Upper lobe of left lung (tissue), 6 donors: ENCODE results near the gene ADPRHL1. TPM values are rescaled to one million over a fixed set of nuclear protein-coding genes. Genes with fewer than 3 reads are reported as not detected.

Experiments
- ATAC-seq, 2 donors: fragments of 200-7000 bp; cut with Tn5 transposase; one replicate each; pipeline ENCODE4 v1.9.1; 2022; ENCODE audit warnings: mild to moderate bottlenecking in 2 of 2, moderate library complexity in 2 of 2; ENCODE audit not compliant: low FRiP score in 2 of 2
- DNase-seq, 2 donors: peaks; one replicate each; pipeline ENCODE4 v3.0.0-alpha.2; 2019 to 2020
- H3K27ac ChIP-seq, 4 donors: fragments of 200-600 bp; sonication (generic); one replicate each; pipeline ENCODE4 v1.5.1; 2016 to 2019
- H3K27me3 ChIP-seq, 4 donors: fragments of 200-600 bp; sonication (generic); one replicate each; pipeline ENCODE4 v1.5.1; 2017 to 2019
- H3K36me3 ChIP-seq, 4 donors: fragments of 200-600 bp; sonication (generic); one replicate each; pipeline ENCODE4 v1.5.1; 2016 to 2019
- H3K4me1 ChIP-seq, 4 donors: fragments of 200-600 bp; sonication (generic); one replicate each; pipeline ENCODE4 v1.5.1; 2018 to 2019
- H3K4me3 ChIP-seq, 4 donors: fragments of 200-600 bp; sonication (generic); one replicate each; pipeline ENCODE4 v1.5.1; 2017 to 2019; ENCODE audit warnings: mild to moderate bottlenecking in 2 of 4, moderate library complexity in 1 of 4
- H3K9me3 ChIP-seq, 4 donors: fragments of 200-600 bp; sonication (generic); one replicate each; pipeline ENCODE4 v1.5.1; 2018 to 2019
- EP300 ChIP-seq, 4 donors: sonication (generic); formaldehyde crosslinking; IDR thresholded peaks; one replicate each; pipeline ENCODE4 v1.5.1; 2017; ENCODE audit warnings: antibody characterized with exemption in 4 of 4, control low read depth in 2 of 4
- POLR2A ChIP-seq, 4 donors: fragments of 450-650 bp; IDR thresholded peaks; one replicate each; pipeline ENCODE4 v1.5.1; 2016 to 2017; ENCODE audit warnings: antibody characterized with exemption in 4 of 4, mild to moderate bottlenecking in 2 of 4
- POLR2AphosphoS5 ChIP-seq, 2 donors: sonication (generic); formaldehyde crosslinking; IDR thresholded peaks; one replicate each; pipeline ENCODE4 v1.5.1; 2017; ENCODE audit warnings: antibody characterized with exemption in 2 of 2
- WGBS, 2 donors: methylation state at CpG; one replicate each; pipeline ENCODE4 v1.1.5; 2017 to 2018; 5-methylcytosine and 5-hydroxymethylcytosine counted together
- total RNA-seq, 6 donors: library from RNA; depleted of rRNA in 4 of 6; stranded (reverse); fragments of >200 nt in 4 of 6; gene quantifications; one replicate each; pipeline versions ENCODE4 v1.1.0 to v1.2.1, GENCODE V29; 2016 to 2021
- TF ChIP-seq, protein P1 (sequence below), 6 experiments: fragments of 450-650 bp in 4 of 6; fragments of 200-600 bp in 2 of 6; sonication (generic) in 2 of 6; IDR thresholded peaks; one replicate each; pipeline ENCODE4 v1.5.1; 2016 to 2019; ENCODE audit warnings: antibody characterized with exemption in 6 of 6
- donor health status: DM: no; HTN: no; CAD: no; lungs with moderate emphysema.
- donor health status: DM: no; HTN: yes; CAD: no; lungs with severe emphysema.

Gene ADPRHL1
- total RNA-seq, 6 donors from 2014 or later, result 0.59 to 6.3 (median 2.8) TPM

DNA sequence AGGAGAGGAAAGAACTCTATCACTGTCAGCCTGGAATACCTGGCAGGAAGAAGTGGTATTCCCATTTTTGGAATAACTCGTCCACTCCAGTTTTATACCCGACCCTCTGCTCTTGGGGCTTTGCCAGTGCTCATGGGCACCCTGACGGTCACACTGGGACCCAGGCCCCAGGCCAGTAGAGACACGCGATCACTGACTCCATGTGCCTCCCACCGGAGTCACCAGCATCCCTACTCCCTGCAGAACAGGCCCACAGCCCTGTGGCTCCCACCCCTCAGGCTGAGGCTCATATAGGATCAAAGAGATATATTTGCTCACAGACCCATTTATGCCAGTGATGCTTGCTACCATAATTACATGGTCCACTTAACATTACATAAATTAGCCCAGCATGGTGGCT is 92.8 kb downstream of the ADPRHL1 start:
- DNase-seq (no peak), ATAC-seq (no peak)
- no peak overlapping the region for H3K27ac ChIP-seq
- peaks cover 0 to 8% (median 2%) of the 10 kb centered on the region in 4 donors for H3K27me3 ChIP-seq
- H3K36me3 ChIP-seq, result peaks cover 0 to 2% (median 0%) of the 10 kb centered on the region in 4 donors
- H3K4me1 ChIP-seq, result peaks cover 0 to 21% (median 11%) of the 10 kb centered on the region in 4 donors
- no peaks in the 10 kb centered on the region for H3K9me3 ChIP-seq
- no peak overlapping the region for H3K4me3 ChIP-seq
- WGBS, 2 donors, result 86 to 91% methylated on average over 6 of the region's 6 CpGs
- TF ChIP-seq POLR2A (IDR thresholded peaks at IDR 0.05) (no peak), EP300 (IDR thresholded peaks at IDR 0.05) (no peak), POLR2AphosphoS5 (IDR thresholded peaks at IDR 0.05) (no peak)
- TF ChIP-seq, protein P1, sequence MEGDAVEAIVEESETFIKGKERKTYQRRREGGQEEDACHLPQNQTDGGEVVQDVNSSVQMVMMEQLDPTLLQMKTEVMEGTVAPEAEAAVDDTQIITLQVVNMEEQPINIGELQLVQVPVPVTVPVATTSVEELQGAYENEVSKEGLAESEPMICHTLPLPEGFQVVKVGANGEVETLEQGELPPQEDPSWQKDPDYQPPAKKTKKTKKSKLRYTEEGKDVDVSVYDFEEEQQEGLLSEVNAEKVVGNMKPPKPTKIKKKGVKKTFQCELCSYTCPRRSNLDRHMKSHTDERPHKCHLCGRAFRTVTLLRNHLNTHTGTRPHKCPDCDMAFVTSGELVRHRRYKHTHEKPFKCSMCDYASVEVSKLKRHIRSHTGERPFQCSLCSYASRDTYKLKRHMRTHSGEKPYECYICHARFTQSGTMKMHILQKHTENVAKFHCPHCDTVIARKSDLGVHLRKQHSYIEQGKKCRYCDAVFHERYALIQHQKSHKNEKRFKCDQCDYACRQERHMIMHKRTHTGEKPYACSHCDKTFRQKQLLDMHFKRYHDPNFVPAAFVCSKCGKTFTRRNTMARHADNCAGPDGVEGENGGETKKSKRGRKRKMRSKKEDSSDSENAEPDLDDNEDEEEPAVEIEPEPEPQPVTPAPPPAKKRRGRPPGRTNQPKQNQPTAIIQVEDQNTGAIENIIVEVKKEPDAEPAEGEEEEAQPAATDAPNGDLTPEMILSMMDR (IDR thresholded peaks at IDR 0.05), result no peak

DNA sequence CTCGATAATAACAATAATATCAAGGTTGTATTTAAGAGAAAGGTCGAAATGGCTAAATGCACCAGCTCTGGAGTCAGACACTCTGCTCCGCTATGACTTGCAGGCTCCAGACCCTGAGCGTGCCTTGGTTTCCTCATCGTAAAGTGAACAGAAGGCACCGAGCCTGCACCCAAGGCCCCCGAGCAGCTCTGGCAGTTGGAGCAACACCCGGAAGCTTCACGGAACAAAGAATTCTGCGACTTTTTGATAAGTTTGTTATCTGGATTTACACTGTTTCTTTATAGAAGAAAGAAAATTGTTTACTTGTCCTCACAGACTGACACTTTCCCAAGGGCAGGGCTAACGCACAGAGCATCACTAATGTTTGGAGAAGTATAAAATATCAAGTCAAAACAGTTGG is 93.7 kb downstream of the ADPRHL1 start:
- WGBS, 2 donors, result 84 to 91% methylated on average over 11 of the region's 11 CpGs
- Histone ChIP-seq H3K36me3 (peaks cover 0 to 10% (median 0%) of the 10 kb centered on the region in 4 donors), H3K9me3 (no peaks in the 10 kb centered on the region), H3K4me3 (no peak overlapping the region), H3K27ac (no peak overlapping the region), H3K27me3 (peaks cover 0 to 6% (median 2%) of the 10 kb centered on the region in 4 donors), H3K4me1 (peaks cover 0 to 18% (median 10%) of the 10 kb centered on the region in 4 donors)
- DNase-seq (no peak), ATAC-seq (no peak)
- TF ChIP-seq, protein P1 (IDR thresholded peaks at IDR 0.05), result no peak
- TF ChIP-seq POLR2A (IDR thresholded peaks at IDR 0.05) (no peak), EP300 (IDR thresholded peaks at IDR 0.05) (no peak), POLR2AphosphoS5 (IDR thresholded peaks at IDR 0.05) (no peak)

DNA sequence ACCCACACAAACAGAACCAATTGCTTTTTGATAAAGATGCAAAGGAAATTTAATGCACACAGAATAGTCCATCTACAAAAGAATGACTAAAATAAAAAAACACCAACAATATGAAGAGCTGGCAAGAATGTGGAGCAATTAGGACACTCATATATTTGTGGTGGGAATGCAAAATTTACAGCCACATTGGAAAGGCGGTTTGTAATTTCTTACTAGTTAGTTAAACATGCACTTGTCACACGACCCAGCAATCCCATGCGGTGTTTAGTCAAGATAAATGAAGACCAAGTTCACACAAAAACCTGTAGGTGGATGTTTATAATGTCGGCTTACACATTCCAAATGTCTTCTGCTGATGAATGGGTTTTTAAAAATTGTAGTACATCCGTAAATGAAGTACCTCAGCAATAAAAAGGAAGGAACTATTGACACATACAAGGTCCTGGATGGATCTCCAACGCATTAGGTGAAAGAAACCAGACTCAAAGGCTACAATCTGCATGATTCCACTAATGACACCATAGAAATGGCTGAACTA is 94.6 kb downstream of the ADPRHL1 start:
- ATAC-seq, result no peak
- no peak for DNase-seq
- Histone ChIP-seq H3K27ac (no peak overlapping the region), H3K9me3 (no peaks in the 10 kb centered on the region), H3K27me3 (peaks cover 0 to 5% (median 2%) of the 10 kb centered on the region in 4 donors), H3K36me3 (peaks cover 0 to 10% (median 0%) of the 10 kb centered on the region in 4 donors), H3K4me3 (no peak overlapping the region), H3K4me1 (peaks cover 0 to 13% (median 7%) of the 10 kb centered on the region in 4 donors)
- WGBS, 2 donors, result 56 to 58% methylated on average over 6 of the region's 6 CpGs
- no peak for TF ChIP-seq POLR2AphosphoS5 (IDR thresholded peaks at IDR 0.05)
- TF ChIP-seq POLR2A (IDR thresholded peaks at IDR 0.05), result no peak
- TF ChIP-seq EP300 (IDR thresholded peaks at IDR 0.05), result no peak

DNA sequence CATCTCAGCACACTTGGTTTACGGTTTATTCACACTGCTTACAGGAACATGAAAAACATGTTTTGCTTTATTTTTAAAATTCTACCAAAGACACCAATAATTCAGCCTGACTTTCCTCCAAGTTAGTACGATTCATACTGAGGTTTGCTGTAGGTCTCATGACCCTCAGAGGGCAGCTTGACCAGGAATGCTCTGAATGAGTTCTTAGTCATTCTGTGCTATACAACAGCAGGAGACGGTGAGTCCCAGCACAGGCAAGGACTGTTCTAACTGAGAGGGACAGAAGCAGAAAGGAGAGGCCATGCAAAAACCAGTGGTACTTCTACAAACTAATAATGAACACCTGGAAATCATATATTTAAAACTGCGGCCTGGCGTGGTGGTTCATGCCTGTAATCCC is 95.8 kb downstream of the ADPRHL1 start:
- DNase-seq, result no peak
- Histone ChIP-seq H3K4me1 (peaks cover 0 to under 1% (median 0%) of the 10 kb centered on the region in 4 donors), H3K27ac (no peak overlapping the region), H3K27me3 (no peaks in the 10 kb centered on the region), H3K9me3 (no peaks in the 10 kb centered on the region), H3K4me3 (no peak overlapping the region), H3K36me3 (peaks cover 0 to 10% (median 0%) of the 10 kb centered on the region in 4 donors)
- WGBS, 2 donors, result 90 to 96% methylated on average over 5 of the region's 5 CpGs
- ATAC-seq, result no peak
- TF ChIP-seq, protein P1 (IDR thresholded peaks at IDR 0.05), result no peak
- TF ChIP-seq POLR2A (IDR thresholded peaks at IDR 0.05) (no peak), POLR2AphosphoS5 (IDR thresholded peaks at IDR 0.05) (no peak), EP300 (IDR thresholded peaks at IDR 0.05) (no peak)

DNA sequence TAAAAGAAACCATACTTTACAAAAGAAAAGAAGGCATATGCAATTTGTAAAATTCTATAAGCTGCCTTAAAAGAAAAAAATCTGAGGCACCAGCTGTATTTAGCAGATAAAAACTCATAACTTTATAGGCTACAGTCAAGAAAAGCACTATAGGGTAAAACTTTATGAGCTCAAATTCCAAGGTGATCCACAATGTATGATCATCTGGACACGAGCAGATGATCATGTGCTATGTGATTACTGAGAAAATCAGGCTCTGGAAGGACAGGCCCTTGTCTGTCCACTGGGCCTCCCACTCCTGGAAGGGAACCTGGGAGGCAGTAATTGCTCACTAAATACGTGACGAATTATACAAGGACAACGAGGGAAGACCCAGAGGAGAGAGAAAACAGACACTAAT is 96.7 kb downstream of the ADPRHL1 start:
- no peak for TF ChIP-seq POLR2A (IDR thresholded peaks at IDR 0.05)
- no peaks in the 10 kb centered on the region for H3K27me3 ChIP-seq
- H3K9me3 ChIP-seq, result no peaks in the 10 kb centered on the region
- peaks cover 0 to 10% (median 0%) of the 10 kb centered on the region in 4 donors for H3K36me3 ChIP-seq
- ATAC-seq (no peak), DNase-seq (no peak)
- no peaks in the 10 kb centered on the region for H3K4me1 ChIP-seq
- H3K27ac ChIP-seq, result no peak overlapping the region
- H3K4me3 ChIP-seq, result no peak overlapping the region
- 67 to 69% methylated on average over 4 of the region's 4 CpGs for WGBS, 2 donors

DNA sequence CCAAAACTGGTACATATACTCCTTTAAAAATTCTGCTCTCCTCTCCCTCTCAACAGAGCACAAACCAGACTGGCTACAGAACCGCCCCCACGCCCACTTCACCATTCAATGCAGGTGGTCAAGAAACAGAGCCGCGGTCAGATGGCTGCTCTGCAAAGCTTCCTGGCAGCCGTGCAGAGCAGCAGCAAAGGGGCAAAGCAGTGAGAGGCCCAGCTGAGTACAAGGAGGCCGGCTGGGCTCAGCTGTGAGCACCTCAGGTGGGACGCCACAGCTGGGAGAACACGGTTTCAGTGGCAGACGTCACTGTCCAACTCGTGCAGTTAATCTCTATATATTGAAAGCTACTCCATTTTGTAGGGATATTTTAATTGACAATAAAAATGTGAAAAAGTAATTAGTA is 97.7 kb downstream of the ADPRHL1 start:
- TF ChIP-seq POLR2AphosphoS5 (IDR thresholded peaks at IDR 0.05), result no peak
- Histone ChIP-seq H3K9me3 (no peaks in the 10 kb centered on the region), H3K36me3 (peaks cover 0 to 10% (median under 1%) of the 10 kb centered on the region in 4 donors), H3K4me3 (no peak overlapping the region), H3K27me3 (no peaks in the 10 kb centered on the region), H3K4me1 (peaks cover 0 to 7% (median 2%) of the 10 kb centered on the region in 4 donors), H3K27ac (no peak overlapping the region)
- DNase-seq (no peak), ATAC-seq (no peak)
- WGBS, 2 donors, result 87 to 89% methylated on average over 10 of the region's 10 CpGs
